NCI-H69 (cell line): ENCODE results near the gene ZMIZ1.

Source experiments
- DNase-seq: peaks from one replicate; lab custom pipeline; 2025; lab: John Stamatoyannopoulos, UW

Gene ZMIZ1

GRCh38 chr10:79119306-79119705 lies 50.5 kb downstream of the ZMIZ1 start:
- no peak for DNase-seq

GRCh38 chr10:79123547-79123963 lies 54.8 kb downstream of the ZMIZ1 start:
- peak; percentile 36 for DNase-seq

- no peak for DNase-seq
Measured at GRCh38 chr10:79124066-79124465, 55.3 kb downstream of the ZMIZ1 start.

GRCh38 chr10:79125092-79125491 lies 56.3 kb downstream of the ZMIZ1 start:
- DNase-seq = no peak

GRCh38 chr10:79126351-79127080 lies 57.8 kb downstream of the ZMIZ1 start:
- no peak for DNase-seq

- DNase-seq = peak; percentile 84
Measured at GRCh38 chr10:79127151-79127961, 58.6 kb downstream of the ZMIZ1 start.

- DNase-seq = peak; percentile 40
Measured at GRCh38 chr10:79128241-79128922, 59.6 kb downstream of the ZMIZ1 start.

GRCh38 chr10:79128923-79129305 lies 60.1 kb downstream of the ZMIZ1 start:
- DNase-seq = peak; percentile 35

GRCh38 chr10:79129361-79129997 lies 60.7 kb downstream of the ZMIZ1 start:
- peak; percentile 61 for DNase-seq

GRCh38 chr10:79130255-79130654 lies 61.5 kb downstream of the ZMIZ1 start:
- DNase-seq = no peak

GRCh38 chr10:79130846-79131245 lies 62.1 kb downstream of the ZMIZ1 start:
- DNase-seq = no peak

- no peak for DNase-seq
Measured at GRCh38 chr10:79131836-79132631, 63.3 kb downstream of the ZMIZ1 start.

GRCh38 chr10:79132681-79133381 lies 64.1 kb downstream of the ZMIZ1 start:
- DNase-seq = no peak

- no peak for DNase-seq
Measured at GRCh38 chr10:79133416-79133815, 64.7 kb downstream of the ZMIZ1 start.

- no peak for DNase-seq
Measured at GRCh38 chr10:79135790-79136189, 67.0 kb downstream of the ZMIZ1 start.

- no peak for DNase-seq
Measured at GRCh38 chr10:79136236-79137005, 67.7 kb downstream of the ZMIZ1 start.

- no peak for DNase-seq
Measured at GRCh38 chr10:79137300-79137756, 68.6 kb downstream of the ZMIZ1 start.

GRCh38 chr10:79137826-79138225 lies 69.1 kb downstream of the ZMIZ1 start:
- no peak for DNase-seq

- no peak for DNase-seq
Measured at GRCh38 chr10:79138449-79139123, 69.8 kb downstream of the ZMIZ1 start.
